ENCODE measurements around the gene PGLYRP2.

The PGLYRP2 gene

GRCh38 chr19:15423130-15423529, 56.2 kb downstream of the PGLYRP2 start:
- DNase-seq, result no peak

GRCh38 chr19:15422296-15423075, 56.8 kb downstream of the PGLYRP2 start:
- DNase-seq, result no peak

DNA sequence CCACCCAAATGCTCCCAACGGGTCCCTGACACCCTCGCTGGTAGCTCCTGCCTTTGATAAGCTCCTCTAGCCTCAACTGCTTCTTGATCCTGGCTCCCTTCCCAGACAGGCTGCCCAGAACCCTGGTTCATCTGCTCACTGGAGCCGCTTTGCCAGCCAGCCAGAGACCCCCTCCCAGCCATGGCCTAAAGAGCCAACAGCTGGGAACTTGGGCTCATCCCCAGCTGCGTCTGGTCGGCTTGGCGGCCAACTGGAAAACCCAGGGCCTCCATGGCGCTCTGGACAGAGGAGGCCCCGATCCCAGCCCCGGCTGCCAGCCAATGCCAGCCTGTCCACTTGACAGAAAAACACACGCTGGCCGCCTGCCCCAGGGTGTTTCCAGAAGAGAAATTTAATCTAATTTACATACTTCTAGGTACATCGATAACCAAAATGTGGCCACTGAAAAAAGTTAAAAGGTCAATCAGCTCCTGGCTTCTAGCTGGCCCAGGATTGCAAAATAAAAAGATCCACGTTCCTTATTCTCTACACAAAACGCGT, 57.5 kb downstream of the PGLYRP2 start:
- DNase-seq, result no peak

- no peak for DNase-seq
Measured at GRCh38 chr19:15421136-15421695, 58.1 kb downstream of the PGLYRP2 start.

DNA sequence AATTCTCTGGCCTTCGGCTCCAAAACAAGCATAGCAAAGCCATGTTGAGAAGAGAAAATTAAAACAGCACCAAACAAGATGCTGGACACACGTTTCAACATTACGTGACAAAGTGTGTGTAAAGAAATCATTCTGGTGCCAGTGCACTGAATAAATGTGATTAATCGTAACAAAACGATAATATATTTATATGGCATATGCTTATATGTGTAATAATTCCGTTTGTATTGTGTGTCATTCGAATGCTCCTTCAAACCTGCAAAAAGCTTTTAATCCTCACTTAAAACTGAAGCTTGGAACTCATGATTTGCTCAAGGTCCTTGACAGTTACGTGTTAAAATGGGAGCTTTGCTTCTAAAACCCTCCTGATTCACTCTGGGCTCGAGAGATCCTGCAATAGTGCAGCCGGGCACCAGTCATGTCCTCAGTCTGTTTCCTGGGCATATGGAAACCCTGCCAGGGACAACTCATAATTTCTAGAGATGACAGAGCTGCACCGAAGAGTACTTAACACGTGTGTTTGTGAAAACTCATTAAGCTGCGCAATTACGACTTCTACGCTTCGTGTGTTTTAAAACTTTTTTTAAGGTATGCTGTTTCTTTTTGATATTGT, 59.8 kb downstream of the PGLYRP2 start:
- DNase-seq, result no peak

Data from NCI-H2081 (cell line).